ENCODE results near the gene CCL18. TPM values are rescaled to one million over a fixed set of nuclear protein-coding genes. Genes with fewer than 3 reads are reported as not detected.

The CCL18 gene
- total and polyA plus RNA-seq, 2 of the 8 experiments (the other 6 are each of a cell fraction or from before 2014, with no cell fraction given): not detected

GRCh38 chr17:36027761-36028160 lies 36.3 kb upstream of the CCL18 start (continued):
- TF ChIP-seq CHD7 (IDR thresholded peaks at IDR 0.05; ENCODE audit: insufficient replicate concordance, low read length) (no peak), CTCF (IDR thresholded peaks at IDR 0.05; ENCODE audit: control extremely low read depth in 1 of 3, insufficient read depth in 1 of 3, low read depth in 1 of 3, low read length in 3 of 3) (no peak), ATF2 (IDR thresholded peaks at IDR 0.05; ENCODE audit: low read length) (no peak), CTBP2 (IDR thresholded peaks at IDR 0.05; ENCODE audit: borderline replicate concordance, insufficient read depth, insufficient read length, low read length) (no peak), BCL11A (IDR thresholded peaks at IDR 0.05; ENCODE audit: low read depth in 2 of 2, low read length in 2 of 2) (no peak), TCF12 (IDR thresholded peaks at IDR 0.05; ENCODE audit: low read depth, low read length) (no peak), KDM1A (IDR thresholded peaks at IDR 0.05; ENCODE audit: borderline replicate concordance, low read length) (no peak)

Measured in H1 (cell line).